Thoracic aorta (tissue), 2 donors: Measurements from ENCODE around the gene MYO15B. TPM values are rescaled to one million over a fixed set of nuclear protein-coding genes. Genes with fewer than 3 reads are reported as not detected.

Source experiments
- ATAC-seq: fragments of 150-250 bp; one replicate; pipeline ENCODE4 v1.8.0; 2017; ENCODE audit warnings: low read depth; ENCODE audit not compliant: insufficient number of reproducible peaks, low FRiP score
- DNase-seq: peaks from one replicate; pipeline ENCODE4 v3.0.0-alpha.2; 2020; ENCODE audit warnings: low spot score
- H3K27ac ChIP-seq, 2 donors: fragments of 200-600 bp; sonication (generic); 1 replicate in 1 of 2; 2 replicates in 1 of 2; pipeline ENCODE4 v1.5.1; 2016; ENCODE audit warnings: mild to moderate bottlenecking in 2 of 2, moderate library complexity in 2 of 2
- H3K27me3 ChIP-seq: fragments of 200-600 bp; sonication (generic); replicated peaks from 2 replicates; pipeline ENCODE4 v1.6.0; 2016; ENCODE audit warnings: mild to moderate bottlenecking; ENCODE audit not compliant: insufficient read depth
- H3K36me3 ChIP-seq: fragments of 200-600 bp; sonication (generic); one replicate; pipeline ENCODE4 v1.5.1; 2016
- H3K4me1 ChIP-seq, 2 donors: fragments of 200-600 bp; sonication (generic); 1 replicate in 1 of 2; 2 replicates in 1 of 2; pipeline versions ENCODE4 v1.5.1 to v1.6.0; 2016; ENCODE audit warnings: low read depth in 2 of 2, mild to moderate bottlenecking in 1 of 2; ENCODE audit not compliant: control insufficient read depth in 1 of 2
- H3K4me3 ChIP-seq: fragments of 200-600 bp; sonication (generic); 2 replicates; pipeline ENCODE4 v1.5.1; 2016; ENCODE audit warnings: mild to moderate bottlenecking
- H3K9me3 ChIP-seq: fragments of 200-600 bp; sonication (generic); 2 replicates; pipeline ENCODE4 v1.5.1; 2016
- total RNA-seq, 2 donors: library from RNA; depleted of rRNA; stranded (reverse); fragments of >200 nt; gene quantifications; one replicate each; pipeline versions ENCODE4 v1.1.0 to v1.2.3, GENCODE V29; 2016
- TF ChIP-seq, protein P1 (sequence below): fragments of 200-600 bp; sonication (generic); IDR thresholded peaks from one replicate; pipeline ENCODE4 v1.5.1; 2019; ENCODE audit warnings: antibody characterized with exemption

The MYO15B gene
- total RNA-seq, 2 donors from 2014 or later, result 103 to 151 TPM

GRCh38 chr17:75625813-75626486, 38.4 kb downstream of the MYO15B start:
- peaks cover 21% of the 10 kb centered on the region for H3K36me3 ChIP-seq
- DNase-seq (no peak), ATAC-seq (no peak)
- H3K4me3 ChIP-seq, result no peak overlapping the region
- TF ChIP-seq, protein P1, sequence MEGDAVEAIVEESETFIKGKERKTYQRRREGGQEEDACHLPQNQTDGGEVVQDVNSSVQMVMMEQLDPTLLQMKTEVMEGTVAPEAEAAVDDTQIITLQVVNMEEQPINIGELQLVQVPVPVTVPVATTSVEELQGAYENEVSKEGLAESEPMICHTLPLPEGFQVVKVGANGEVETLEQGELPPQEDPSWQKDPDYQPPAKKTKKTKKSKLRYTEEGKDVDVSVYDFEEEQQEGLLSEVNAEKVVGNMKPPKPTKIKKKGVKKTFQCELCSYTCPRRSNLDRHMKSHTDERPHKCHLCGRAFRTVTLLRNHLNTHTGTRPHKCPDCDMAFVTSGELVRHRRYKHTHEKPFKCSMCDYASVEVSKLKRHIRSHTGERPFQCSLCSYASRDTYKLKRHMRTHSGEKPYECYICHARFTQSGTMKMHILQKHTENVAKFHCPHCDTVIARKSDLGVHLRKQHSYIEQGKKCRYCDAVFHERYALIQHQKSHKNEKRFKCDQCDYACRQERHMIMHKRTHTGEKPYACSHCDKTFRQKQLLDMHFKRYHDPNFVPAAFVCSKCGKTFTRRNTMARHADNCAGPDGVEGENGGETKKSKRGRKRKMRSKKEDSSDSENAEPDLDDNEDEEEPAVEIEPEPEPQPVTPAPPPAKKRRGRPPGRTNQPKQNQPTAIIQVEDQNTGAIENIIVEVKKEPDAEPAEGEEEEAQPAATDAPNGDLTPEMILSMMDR, result peak; percentile 29
- H3K27me3 ChIP-seq, result no peaks in the 10 kb centered on the region
- H3K9me3 ChIP-seq, result no peaks in the 10 kb centered on the region
- no peaks in the 10 kb centered on the region for H3K4me1 ChIP-seq
- H3K27ac ChIP-seq, result no peak overlapping the region

DNA sequence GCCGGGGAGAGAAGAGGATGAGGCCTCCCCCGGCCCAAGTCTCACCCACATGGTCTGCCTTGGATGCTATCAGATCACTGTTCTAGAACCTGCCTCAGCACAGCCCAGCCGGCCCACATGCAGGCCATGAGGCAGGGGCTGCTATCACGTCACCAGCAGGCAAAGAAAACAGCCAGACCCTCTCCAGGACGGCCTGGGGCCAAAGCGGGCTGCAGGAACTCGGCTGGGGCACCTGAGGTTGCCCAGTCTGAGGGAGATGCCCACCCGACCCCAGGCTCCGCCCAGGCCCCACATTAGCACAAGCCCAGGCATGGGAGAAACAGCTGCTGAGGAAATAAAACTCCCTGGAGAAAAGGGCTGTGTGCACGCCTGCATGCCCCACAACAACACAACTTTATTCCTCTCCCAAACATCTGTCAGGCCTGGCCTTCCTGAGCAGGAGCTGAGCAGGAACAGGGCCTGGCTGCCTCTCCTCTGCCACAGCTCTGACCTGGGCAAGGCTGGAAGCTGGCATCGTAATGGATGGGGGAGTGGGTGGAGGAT, 39.0 kb downstream of the MYO15B start:
- no peak for DNase-seq

GRCh38 chr17:75627094-75627493, 39.5 kb downstream of the MYO15B start:
- Histone ChIP-seq H3K4me1 (no peaks in the 10 kb centered on the region), H3K27me3 (no peaks in the 10 kb centered on the region), H3K36me3 (peaks cover 21% of the 10 kb centered on the region), H3K9me3 (no peaks in the 10 kb centered on the region), H3K4me3 (no peak overlapping the region), H3K27ac (no peak overlapping the region)
- TF ChIP-seq, protein P1, result no peak
- ATAC-seq, result no peak
- no peak for DNase-seq

More for the DNA sequence above, 39.0 kb downstream of the MYO15B start:
- H3K4me1 ChIP-seq, result no peaks in the 10 kb centered on the region
- no peak overlapping the region for H3K27ac ChIP-seq
- H3K27me3 ChIP-seq, result no peaks in the 10 kb centered on the region
- ATAC-seq, result no peak
- H3K4me3 ChIP-seq, result no peak overlapping the region
- peaks cover 21% of the 10 kb centered on the region for H3K36me3 ChIP-seq
- H3K9me3 ChIP-seq, result no peaks in the 10 kb centered on the region
- TF ChIP-seq, protein P1, result no peak

GRCh38 chr17:75628425-75628824, 40.8 kb downstream of the MYO15B start:
- ATAC-seq (no peak), DNase-seq (no peak)
- Histone ChIP-seq H3K9me3 (no peaks in the 10 kb centered on the region), H3K4me3 (no peak overlapping the region), H3K4me1 (peaks cover 4 to 11% of the 10 kb centered on the region in 2 donors), H3K27ac (no peak overlapping the region), H3K27me3 (no peaks in the 10 kb centered on the region), H3K36me3 (peaks cover 21% of the 10 kb centered on the region)
- TF ChIP-seq, protein P1, result no peak

GRCh38 chr17:75629157-75629556, 41.6 kb downstream of the MYO15B start:
- H3K27ac ChIP-seq, result no peak overlapping the region
- TF ChIP-seq, protein P1, result no peak
- H3K4me3 ChIP-seq, result no peak overlapping the region
- H3K4me1 ChIP-seq, result peaks cover 8 to 19% of the 10 kb centered on the region in 2 donors
- peaks cover 21% of the 10 kb centered on the region for H3K36me3 ChIP-seq
- DNase-seq (no peak), ATAC-seq (no peak)
- no peaks in the 10 kb centered on the region for H3K9me3 ChIP-seq
- H3K27me3 ChIP-seq, result no peaks in the 10 kb centered on the region
